ENCODE measurements around the gene HECW1. TPM values are rescaled to one million over a fixed set of nuclear protein-coding genes. Genes with fewer than 3 reads are reported as not detected.

HECW1 gene
- total and polyA plus RNA-seq, 11 donors: 0.23 TPM; not detected in 10

DNA sequence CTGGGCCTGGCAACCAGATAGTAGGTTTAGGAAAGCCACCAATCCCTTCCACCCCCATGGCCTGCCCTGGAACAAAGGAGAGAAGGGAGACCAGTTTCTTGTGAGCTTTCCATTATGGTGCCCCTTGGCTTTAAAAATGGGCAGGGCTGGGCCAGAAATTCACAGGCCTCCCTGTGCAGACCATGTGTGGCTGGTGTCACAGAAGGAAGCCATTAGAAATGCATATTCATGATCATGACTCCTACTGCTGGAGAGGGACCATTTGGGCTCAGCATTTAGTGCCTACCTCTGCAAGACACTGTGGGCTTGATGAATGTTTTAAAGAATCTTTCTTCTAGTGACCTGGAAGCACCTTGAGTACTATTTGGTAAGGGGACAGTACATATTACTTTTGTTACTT is 108.3 kb downstream of the HECW1 start:
- Histone ChIP-seq H3K27ac (no peak overlapping the region), H3K4me1 (no peaks in the 10 kb centered on the region), H3K36me3 (no peaks in the 10 kb centered on the region), H3K9me3 (no peaks in the 10 kb centered on the region), H3K27me3 (peaks cover 0 to 19% (median 4%) of the 10 kb centered on the region in 9 donors), H3K4me3 (no peak overlapping the region)
- DNase-seq: no peak
- intact Hi-C loops (cut with DNase I): no loop called here
- no peak for ATAC-seq
- TF ChIP-seq CTCF (IDR thresholded peaks at IDR 0.05) (no peak), POLR2A (IDR thresholded peaks at IDR 0.05) (no peak)

- ATAC-seq (no peak), DNase-seq (no peak)
- TF ChIP-seq CTCF (IDR thresholded peaks at IDR 0.05) (no peak), POLR2A (IDR thresholded peaks at IDR 0.05) (no peak)
- Histone ChIP-seq H3K36me3 (no peaks in the 10 kb centered on the region), H3K27ac (no peak overlapping the region), H3K4me1 (no peaks in the 10 kb centered on the region), H3K9me3 (no peaks in the 10 kb centered on the region), H3K27me3 (peaks cover 0 to 12% (median 0%) of the 10 kb centered on the region in 9 donors), H3K4me3 (no peak overlapping the region)
- intact Hi-C loops (cut with DNase I): no loop called here
- 84 to 92% (median 87%) methylated on average over 5 of the region's 5 CpGs for WGBS, 4 donors
Measured at GRCh38 chr7:43229801-43230200, 117.4 kb downstream of the HECW1 start.

DNA sequence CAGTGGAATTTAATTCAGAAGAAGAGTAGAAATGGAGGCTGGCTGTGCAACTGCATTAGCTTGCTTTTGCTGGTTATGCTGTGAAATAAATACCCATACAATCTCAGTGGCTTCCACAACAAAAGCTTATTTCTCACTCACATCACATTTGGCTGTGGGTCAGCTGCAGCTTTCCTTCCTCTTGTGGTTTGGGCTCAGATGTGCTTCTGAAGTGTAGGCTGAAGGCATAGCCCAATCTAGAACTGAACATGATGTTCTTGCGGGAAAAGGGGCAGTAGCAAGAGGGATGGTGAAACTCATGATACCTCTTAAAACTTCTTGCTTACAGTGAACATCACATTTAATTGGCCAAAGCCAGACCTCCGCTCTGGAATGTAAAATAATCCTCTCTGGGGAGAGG is 119.9 kb downstream of the HECW1 start:
- Histone ChIP-seq H3K4me3 (no peak overlapping the region), H3K27me3 (peaks cover 0 to 15% (median 0%) of the 10 kb centered on the region in 9 donors), H3K4me1 (no peaks in the 10 kb centered on the region), H3K36me3 (no peaks in the 10 kb centered on the region), H3K9me3 (no peaks in the 10 kb centered on the region), H3K27ac (no peak overlapping the region)
- intact Hi-C loops (cut with DNase I): no loop called here
- TF ChIP-seq CTCF (IDR thresholded peaks at IDR 0.05) (no peak), POLR2A (IDR thresholded peaks at IDR 0.05) (no peak)
- DNase-seq (no peak), ATAC-seq (no peak)
- 67 to 77% (median 72%) methylated on average over 2 of the region's 2 CpGs for WGBS, 4 donors

- TF ChIP-seq CTCF (IDR thresholded peaks at IDR 0.05) (no peak), POLR2A (IDR thresholded peaks at IDR 0.05) (no peak)
- Histone ChIP-seq H3K36me3 (no peaks in the 10 kb centered on the region), H3K27me3 (peaks cover 0 to 15% (median 0%) of the 10 kb centered on the region in 9 donors), H3K4me3 (no peak overlapping the region), H3K27ac (no peak overlapping the region), H3K9me3 (no peaks in the 10 kb centered on the region), H3K4me1 (no peaks in the 10 kb centered on the region)
- 55 to 61% (median 56%) methylated on average over 5 of the region's 5 CpGs for WGBS, 4 donors
- intact Hi-C loops (cut with DNase I): no loop called here
- DNase-seq: no peak
- ATAC-seq: no peak
Measured at GRCh38 chr7:43234073-43234472, 121.6 kb downstream of the HECW1 start.

Measured in heart left ventricle (tissue), 16 donors.